GM21515 (cell line): ENCODE results near the gene SLC25A13.

Experiments
- ATAC-seq: cut with Tn5 transposase; IDR thresholded peaks from one replicate; pipeline ENCODE4 v1.9.1; 2021; ENCODE audit not compliant: unreplicated experiment

The SLC25A13 gene

GRCh38 chr7:96211954-96212353, 109.9 kb downstream of the SLC25A13 start:
- ATAC-seq, result no peak

GRCh38 chr7:96205665-96206064, 116.2 kb downstream of the SLC25A13 start:
- ATAC-seq, result no peak

GRCh38 chr7:96204601-96205000, 117.3 kb downstream of the SLC25A13 start:
- ATAC-seq, result no peak

- no peak for ATAC-seq
Observed at GRCh38 chr7:96203786-96204185, 118.1 kb downstream of the SLC25A13 start.

GRCh38 chr7:96202102-96202501, 119.8 kb downstream of the SLC25A13 start:
- ATAC-seq, result no peak

GRCh38 chr7:96200740-96201139, 121.2 kb downstream of the SLC25A13 start:
- ATAC-seq, result no peak

- ATAC-seq, result no peak
Observed at GRCh38 chr7:96199421-96199820, 122.5 kb downstream of the SLC25A13 start.

GRCh38 chr7:96198047-96198636, 123.8 kb downstream of the SLC25A13 start:
- ATAC-seq, result no peak

- ATAC-seq, result no peak
Observed at GRCh38 chr7:96196676-96197075, 125.2 kb downstream of the SLC25A13 start.

GRCh38 chr7:96189129-96189820, 132.6 kb downstream of the SLC25A13 start:
- no peak for ATAC-seq

GRCh38 chr7:96188591-96188991, 133.3 kb downstream of the SLC25A13 start:
- no peak for ATAC-seq

- ATAC-seq, result no peak
Observed at GRCh38 chr7:96188174-96188581, 133.7 kb downstream of the SLC25A13 start.

- no peak for ATAC-seq
Observed at GRCh38 chr7:96187735-96188134, 134.2 kb downstream of the SLC25A13 start.

- ATAC-seq, result no peak
Observed at GRCh38 chr7:96184783-96185182, 137.1 kb downstream of the SLC25A13 start.

GRCh38 chr7:96183163-96183670, 138.7 kb downstream of the SLC25A13 start:
- no peak for ATAC-seq

GRCh38 chr7:96182424-96183158, 139.3 kb downstream of the SLC25A13 start:
- ATAC-seq, result peak; percentile 86

GRCh38 chr7:96181174-96181573, 140.7 kb downstream of the SLC25A13 start:
- ATAC-seq, result no peak

GRCh38 chr7:96179837-96180236, 142.1 kb downstream of the SLC25A13 start:
- ATAC-seq, result no peak

- no peak for ATAC-seq
Observed at GRCh38 chr7:96179341-96179740, 142.6 kb downstream of the SLC25A13 start.

GRCh38 chr7:96178581-96178980, 143.3 kb downstream of the SLC25A13 start:
- no peak for ATAC-seq

GRCh38 chr7:96177353-96177752, 144.5 kb downstream of the SLC25A13 start:
- ATAC-seq, result no peak

GRCh38 chr7:96174812-96175211, 147.1 kb downstream of the SLC25A13 start:
- no peak for ATAC-seq
